ENCODE results near the gene ANTXR1. TPM values are rescaled to one million over a fixed set of nuclear protein-coding genes. Genes with fewer than 3 reads are reported as not detected.

Gene ANTXR1
- total RNA-seq, 1 experiment from 2014 or later = 25.7 TPM

GRCh38 chr2:69096326-69097095 lies 83.5 kb downstream of the ANTXR1 start:
- Histone ChIP-seq H3K4me1 (ENCODE audit: control insufficient read depth in 1 of 2, insufficient read depth in 2 of 2, low read length in 2 of 2) (no peaks in the 10 kb centered on the region), H3K36me3 (ENCODE audit: control insufficient read depth in 1 of 2, insufficient read depth in 2 of 2, low read length in 2 of 2) (0 out of 4 replicates have a peak, but pooled peaks cover 0 to 3% of the 10 kb centered on the region in 2 experiments), H3K79me2 (ENCODE audit: insufficient read depth, low read length) (no peaks in the 10 kb centered on the region), H3K4me2 (ENCODE audit: low read length) (no peak overlapping the region), H3K27me3 (ENCODE audit: insufficient read depth, low read length) (no peaks in the 10 kb centered on the region), H3K9me3 (ENCODE audit: control insufficient read depth in 1 of 2, insufficient read depth in 1 of 2, low read depth in 1 of 2, low read length in 2 of 2) (no peaks in the 10 kb centered on the region), H2AFZ (ENCODE audit: low read depth, low read length, poor library complexity, severe bottlenecking) (no peak overlapping the region), H4K20me1 (ENCODE audit: insufficient read depth) (no peaks in the 10 kb centered on the region), H3K4me3 (replicated peaks in 1 of 2; ENCODE audit: low read depth in 1 of 2, low read length in 2 of 2) (no peak overlapping the region), H3K9me2 (ENCODE audit: insufficient read depth) (no peaks in the 10 kb centered on the region), H3K9ac (ENCODE audit: low read length) (no peak overlapping the region), H3K27ac (ENCODE audit: low read depth, low read length) (no peak overlapping the region)
- no TSS peak for BruUV-seq (replicated peaks)
- ATAC-seq (no peak), DNase-seq (ENCODE audit: low read depth, low spot score) (no peak)
- intact Hi-C loops (cut with micrococcal nuclease) = no loop called here
- ChIA-PET POLR2A (no interaction called here), RAD21 (ENCODE audit: low non-redundant PET in 1 of 2, low total read pairs in 2 of 2, uncharacterized antibody in 2 of 2, unreplicated experiment in 2 of 2) (no interaction called here), CTCF (no interaction called here)
- TF ChIP-seq POLR2AphosphoS5 (IDR thresholded peaks at IDR 0.05; ENCODE audit: low read depth, low read length) (no peak), REST (IDR thresholded peaks at IDR 0.05; ENCODE audit: low read depth) (no peak), CBX3 (IDR thresholded peaks at IDR 0.05; ENCODE audit: low read depth) (no peak)

- H2AFZ ChIP-seq (ENCODE audit: low read depth, low read length, poor library complexity, severe bottlenecking) = no peak overlapping the region
- BruUV-seq (replicated peaks) = no TSS peak
- no peak for ATAC-seq
- TF ChIP-seq EGR1 (IDR thresholded peaks at IDR 0.05; ENCODE audit: low read depth) = no peak
- TF ChIP-seq SIN3A (IDR thresholded peaks at IDR 0.05; ENCODE audit: low read depth) = no peak
- no peak for TF ChIP-seq ZNF274 (IDR thresholded peaks at IDR 0.05; ENCODE audit: low read depth, low read length)
- TF ChIP-seq SP1 (IDR thresholded peaks at IDR 0.05; ENCODE audit: low read depth) = no peak
- no peak for TF ChIP-seq YY1 (IDR thresholded peaks at IDR 0.05; ENCODE audit: extremely low read depth, insufficient replicate concordance, low read depth, low read length)
- TF ChIP-seq ATF3 (IDR thresholded peaks at IDR 0.05) = no peak
- TF ChIP-seq SRF (IDR thresholded peaks at IDR 0.05; ENCODE audit: low read depth) = no peak
- no peak for TF ChIP-seq EZH2 (IDR thresholded peaks at IDR 0.05)
- TF ChIP-seq RAD21 (IDR thresholded peaks at IDR 0.05; ENCODE audit: low read depth) = no peak
- TF ChIP-seq MAX (IDR thresholded peaks at IDR 0.05) = no peak
- TF ChIP-seq JUND (IDR thresholded peaks at IDR 0.05) = no peak
- TF ChIP-seq EZH2phosphoT487 (IDR thresholded peaks at IDR 0.05; ENCODE audit: borderline replicate concordance) = no peak
- no peak for TF ChIP-seq CEBPB (IDR thresholded peaks at IDR 0.05; ENCODE audit: low read depth)
- TF ChIP-seq FOSL1 (IDR thresholded peaks at IDR 0.05; ENCODE audit: low read depth) = no peak
- TF ChIP-seq TCF7L2 (IDR thresholded peaks at IDR 0.05; ENCODE audit: borderline replicate concordance, extremely low read depth, insufficient read depth, insufficient read length) = no peak
Measured at GRCh38 chr2:69097148-69097610, 84.2 kb downstream of the ANTXR1 start.

More at GRCh38 chr2:69097148-69097610, 84.2 kb downstream of the ANTXR1 start:
- Histone ChIP-seq H3K4me3 (replicated peaks in 1 of 2; ENCODE audit: low read depth in 1 of 2, low read length in 2 of 2) (no peak overlapping the region), H4K20me1 (ENCODE audit: insufficient read depth) (no peaks in the 10 kb centered on the region), H3K27ac (ENCODE audit: low read depth, low read length) (no peak overlapping the region), H3K36me3 (ENCODE audit: control insufficient read depth in 1 of 2, insufficient read depth in 2 of 2, low read length in 2 of 2) (0 out of 4 replicates have a peak, but pooled peaks cover 0 to 3% of the 10 kb centered on the region in 2 experiments), H3K27me3 (ENCODE audit: insufficient read depth, low read length) (no peaks in the 10 kb centered on the region), H3K9me2 (ENCODE audit: insufficient read depth) (no peaks in the 10 kb centered on the region), H3K9ac (ENCODE audit: low read length) (no peak overlapping the region), H3K9me3 (ENCODE audit: control insufficient read depth in 1 of 2, insufficient read depth in 1 of 2, low read depth in 1 of 2, low read length in 2 of 2) (no peaks in the 10 kb centered on the region), H3K79me2 (ENCODE audit: insufficient read depth, low read length) (no peaks in the 10 kb centered on the region), H3K4me2 (ENCODE audit: low read length) (no peak overlapping the region), H3K4me1 (ENCODE audit: control insufficient read depth in 1 of 2, insufficient read depth in 2 of 2, low read length in 2 of 2) (no peaks in the 10 kb centered on the region)
- CTCF ChIA-PET = no interaction called here
- RAD21 ChIA-PET (ENCODE audit: low non-redundant PET in 1 of 2, low total read pairs in 2 of 2, uncharacterized antibody in 2 of 2, unreplicated experiment in 2 of 2) = no interaction called here
- intact Hi-C loops (cut with micrococcal nuclease) = no loop called here
- no peak for DNase-seq (ENCODE audit: low read depth, low spot score)
- POLR2A ChIA-PET = no interaction called here

Data from HCT116 (cell line).